Progenitor cell of endocrine pancreas (in vitro differentiated cells): ENCODE data around the gene TPX2. TPM values are rescaled to one million over a fixed set of nuclear protein-coding genes. Genes with fewer than 3 reads are reported as not detected.

Source experiments
- DNase-seq: peaks from one replicate; pipeline ENCODE4 v3.0.0; 2021; ENCODE audit warnings: low spot score; ENCODE audit not compliant: unreplicated experiment
- H3K27ac Mint-ChIP-seq: 2 replicates; pipeline ENCODE4 v1.8.0; 2021; ENCODE audit warnings: mild to moderate bottlenecking, moderate library complexity, mixed read lengths
- H3K27me3 Mint-ChIP-seq: 2 replicates; pipeline ENCODE4 v1.8.0; 2021; ENCODE audit warnings: mixed read lengths
- H3K36me3 Mint-ChIP-seq: 2 replicates; pipeline ENCODE4 v1.8.0; 2022; ENCODE audit warnings: mixed read lengths; ENCODE audit not compliant: insufficient read depth
- H3K4me1 Mint-ChIP-seq: 2 replicates; pipeline ENCODE4 v1.8.0; 2021; ENCODE audit warnings: low read depth, mixed read lengths
- H3K4me3 Mint-ChIP-seq: 2 replicates; pipeline ENCODE4 v1.8.0; 2021; ENCODE audit warnings: low read depth, mild to moderate bottlenecking, moderate library complexity, mixed read lengths
- H3K9me3 Mint-ChIP-seq: 2 replicates; pipeline ENCODE4 v1.8.0; 2021; ENCODE audit warnings: low read depth, mixed read lengths
- CTCF ChIP-seq: fragments of 200-600 bp; sonication (generic); IDR thresholded peaks from one replicate; pipeline ENCODE4 v1.5.0; 2021; ENCODE audit warnings: antibody characterized with exemption, mild to moderate bottlenecking; ENCODE audit not compliant: unreplicated experiment
- total RNA-seq: library from RNA; stranded (reverse); gene quantifications from 2 replicates; pipeline ENCODE4 v1.2.1, GENCODE V29; 2021

TPX2 gene
- total RNA-seq, 1 donor from 2014 or later: 77.0 TPM

DNA sequence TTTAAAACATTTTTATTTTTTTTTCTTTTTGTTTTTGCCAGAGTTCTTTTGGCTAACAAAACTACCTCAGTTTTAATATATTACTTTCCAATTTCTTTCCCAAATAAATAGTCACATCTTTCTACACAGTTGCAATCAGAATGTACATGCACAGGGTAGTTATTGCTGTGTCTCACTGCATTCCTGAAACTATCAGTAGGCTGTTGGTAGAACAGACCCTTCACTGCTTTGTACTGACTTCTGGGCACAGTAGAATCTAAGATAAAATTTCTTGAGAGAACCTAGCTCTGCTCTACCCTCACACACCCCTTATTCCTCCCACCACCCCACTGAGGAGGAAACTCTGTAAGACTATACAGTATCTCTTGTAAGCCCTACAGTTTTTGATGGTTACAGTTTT, 19.9 kb downstream of the TPX2 start:
- H3K9me3 Mint-ChIP-seq: no peaks in the 10 kb centered on the region
- no peak overlapping the region for H3K27ac Mint-ChIP-seq
- no peak for TF ChIP-seq CTCF
- peaks cover 11% of the 10 kb centered on the region for H3K4me1 Mint-ChIP-seq
- peaks cover 14% of the 10 kb centered on the region for H3K36me3 Mint-ChIP-seq
- no peaks in the 10 kb centered on the region for H3K27me3 Mint-ChIP-seq
- DNase-seq: no peak
- no peak overlapping the region for H3K4me3 Mint-ChIP-seq

- Mint-ChIP-seq H3K4me3 (no peak overlapping the region), H3K36me3 (peaks cover 14% of the 10 kb centered on the region), H3K4me1 (peaks cover 11% of the 10 kb centered on the region), H3K27me3 (no peaks in the 10 kb centered on the region), H3K9me3 (no peaks in the 10 kb centered on the region), H3K27ac (peak overlapping the region; percentile 41)
- TF ChIP-seq CTCF: no peak
- no peak for DNase-seq
Observed at GRCh38 chr20:31759836-31760518, 20.9 kb downstream of the TPX2 start.

GRCh38 chr20:31760519-31761240, 21.6 kb downstream of the TPX2 start:
- TF ChIP-seq CTCF: no peak
- DNase-seq: no peak
- Mint-ChIP-seq H3K4me1 (peaks cover 11% of the 10 kb centered on the region), H3K36me3 (peaks cover 19% of the 10 kb centered on the region), H3K4me3 (no peak overlapping the region), H3K9me3 (no peaks in the 10 kb centered on the region), H3K27ac (no peak overlapping the region), H3K27me3 (no peaks in the 10 kb centered on the region)

DNA sequence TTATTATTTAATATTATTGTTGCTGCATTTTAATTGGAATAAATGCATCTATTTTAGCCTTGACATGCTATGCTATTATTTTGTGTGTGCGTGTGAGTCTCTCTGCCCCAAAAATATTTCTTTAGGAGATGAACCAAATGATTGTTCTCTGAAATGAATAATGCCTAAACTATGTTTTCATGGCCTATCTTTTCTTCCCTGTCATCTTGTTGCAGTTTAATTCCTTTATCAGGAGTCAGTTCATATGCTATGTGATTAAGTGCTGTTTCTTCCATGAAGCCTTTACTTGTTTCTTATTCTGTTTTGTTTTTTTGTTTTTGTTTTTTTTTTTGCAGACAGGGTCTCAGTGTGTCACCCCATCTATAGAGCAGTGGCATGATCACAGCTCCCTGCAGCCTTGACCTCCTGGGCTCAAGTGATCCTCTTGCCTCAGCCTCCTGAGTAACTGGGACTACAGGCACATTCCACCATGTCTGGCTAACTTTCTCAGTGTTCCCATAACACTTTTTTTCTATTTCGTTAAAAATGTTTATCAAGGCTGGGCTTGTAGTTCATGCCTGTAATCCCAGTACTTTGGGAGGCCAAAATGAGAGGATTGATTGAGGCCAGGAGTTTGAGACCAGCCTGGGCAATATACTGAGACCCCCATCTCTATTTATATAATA, 25.7 kb downstream of the TPX2 start:
- Mint-ChIP-seq H3K4me3 (no peak overlapping the region), H3K27ac (no peak overlapping the region), H3K9me3 (no peaks in the 10 kb centered on the region), H3K36me3 (peaks cover 27% of the 10 kb centered on the region), H3K4me1 (peaks cover 7% of the 10 kb centered on the region), H3K27me3 (no peaks in the 10 kb centered on the region)
- no peak for TF ChIP-seq CTCF
- no peak for DNase-seq

- Mint-ChIP-seq H3K4me3 (no peak overlapping the region), H3K36me3 (peaks cover 29% of the 10 kb centered on the region), H3K27ac (no peak overlapping the region), H3K9me3 (no peaks in the 10 kb centered on the region), H3K27me3 (no peaks in the 10 kb centered on the region), H3K4me1 (no peaks in the 10 kb centered on the region)
- no peak for TF ChIP-seq CTCF
- no peak for DNase-seq
Observed at GRCh38 chr20:31767805-31768204, 28.7 kb downstream of the TPX2 start.
